ENCODE measurements around the gene KHK.
"Not testable (repeated sequence)": the region's sequence is repeated elsewhere in the genome, so short reads cannot be mapped to it uniquely, and the experiment has no call there.

Gene KHK

GRCh38 chr2:27060323-27060722, 26.2 kb upstream of the KHK start:
- no peak for DNase-seq

- DNase-seq, result no peak
Observed at GRCh38 chr2:27065128-27065527, 21.4 kb upstream of the KHK start.

- no peak for DNase-seq
Observed at GRCh38 chr2:27067385-27067784, 19.2 kb upstream of the KHK start.

- DNase-seq, result no peak
Observed at GRCh38 chr2:27069436-27069835, 17.1 kb upstream of the KHK start.

GRCh38 chr2:27069961-27070618, 16.5 kb upstream of the KHK start:
- no peak for DNase-seq

GRCh38 chr2:27070653-27071276, 15.8 kb upstream of the KHK start:
- DNase-seq, result no peak

GRCh38 chr2:27071277-27071989, 15.1 kb upstream of the KHK start, which contains the start of gene OST4:
TSS of gene OST4 (minus strand) at chr2:27071654.
- peak; percentile 95 for DNase-seq

- peak; percentile 91 for DNase-seq
Observed at GRCh38 chr2:27071990-27072830, 14.4 kb upstream of the KHK start.

GRCh38 chr2:27072920-27073319, 13.7 kb upstream of the KHK start:
- no peak for DNase-seq

GRCh38 chr2:27073782-27074181, 12.8 kb upstream of the KHK start:
- no peak for DNase-seq

GRCh38 chr2:27074738-27075565, 11.6 kb upstream of the KHK start:
- no peak for DNase-seq

GRCh38 chr2:27075566-27075871, 11.1 kb upstream of the KHK start:
- DNase-seq, result not testable (repeated sequence)

GRCh38 chr2:27076323-27076722, 10.2 kb upstream of the KHK start:
- DNase-seq, result no peak

GRCh38 chr2:27077231-27077630, 9.3 kb upstream of the KHK start:
- no peak for DNase-seq

- peak; percentile 96 for DNase-seq
Observed at GRCh38 chr2:27078267-27079194, 8.0 kb upstream of the KHK start, which contains the start of gene EMILIN1. TSS of gene EMILIN1 (plus strand) at chr2:27078615. CDS start at chr2:27079066, 451 bp downstream.

- DNase-seq, result no peak
Observed at GRCh38 chr2:27079233-27080139, 7.1 kb upstream of the KHK start.

GRCh38 chr2:27080140-27080469, 6.5 kb upstream of the KHK start:
- no peak for DNase-seq

- no peak for DNase-seq
Observed at GRCh38 chr2:27080603-27080936, 6.0 kb upstream of the KHK start.

GRCh38 chr2:27081984-27082772, 4.4 kb upstream of the KHK start:
- DNase-seq, result no peak

Measured in left hindlimb (tissue), 1 donor.